Naive thymus-derived CD8-positive, alpha-beta T cell (primary cell): ENCODE results near the gene CORIN. TPM values are rescaled to one million over a fixed set of nuclear protein-coding genes. Genes with fewer than 3 reads are reported as not detected.
"Not testable (repeated sequence)": the region's sequence is repeated elsewhere in the genome, so short reads cannot be mapped to it uniquely, and the experiment has no call there.

Experiments used
- ATAC-seq, 2 donors: fragments of 150-1000 bp; cut with Tn5 transposase in 1 of 2; sonication (Bioruptor Pico), chemical (Tn5 transposase) in 1 of 2; 1 replicate in 1 of 2; 2 replicates in 1 of 2; pipeline ENCODE4 v1.10.0; 2021; ENCODE audit warnings: mild to moderate bottlenecking in 2 of 2, moderate library complexity in 2 of 2
- POLR2A ChIA-PET: fragments of 350-600 bp; sonication (Branson Sonifier 250); formaldehyde crosslinking; loops from one replicate; lab custom pipeline; 2021; ENCODE audit warnings: antibody characterized with exemption; lab: Charles Lee
- DNase-seq, 10 donors: peaks; one replicate each; pipeline versions ENCODE4 v3.0.0 to v3.0.0-alpha.2; 2020 to 2022
- H3K27ac Mint-ChIP-seq, 10 donors: one replicate each; pipeline ENCODE4 v1.8.0; 2020 to 2022; ENCODE audit warnings: mild to moderate bottlenecking in 10 of 10, mixed read lengths in 10 of 10, moderate library complexity in 4 of 10, inconsistent platforms in 1 of 10
- H3K27me3 Mint-ChIP-seq, 5 donors: one replicate each; pipeline ENCODE4 v1.8.0; 2021 to 2022; ENCODE audit warnings: mixed read lengths in 5 of 5
- H3K36me3 Mint-ChIP-seq, 3 donors: one replicate each; pipeline ENCODE4 v1.8.0; 2020 to 2022; ENCODE audit warnings: mixed read lengths in 3 of 3, mild to moderate bottlenecking in 2 of 3, inconsistent platforms in 1 of 3
- H3K4me1 Mint-ChIP-seq, 4 donors: one replicate each; pipeline ENCODE4 v1.8.0; 2021 to 2022; ENCODE audit warnings: mixed read lengths in 4 of 4
- H3K4me3 Mint-ChIP-seq, 10 donors: one replicate each; pipeline ENCODE4 v1.8.0; 2020 to 2022; ENCODE audit warnings: mild to moderate bottlenecking in 10 of 10, mixed read lengths in 10 of 10, moderate library complexity in 6 of 10, inconsistent platforms in 1 of 10
- H3K9me3 Mint-ChIP-seq, 9 donors: one replicate each; pipeline ENCODE4 v1.8.0; 2020 to 2022; ENCODE audit warnings: mixed read lengths in 9 of 9, mild to moderate bottlenecking in 3 of 9, inconsistent platforms in 1 of 9, moderate library complexity in 1 of 9
- polyA plus RNA-seq, 3 donors: library from polyadenylated mRNA; unstranded; fragments of 300-500 nt; fragmentation: Illumina TruSeq; gene quantifications; one replicate each; pipeline ENCODE4 v1.2.3, GENCODE V29; 2021
- total RNA-seq, 8 experiments: library from RNA in 2 of 8; stranded (reverse) in 2 of 8; gene quantifications; one replicate each; pipeline ENCODE4 v1.2.3 and lab custom pipeline; 2021 to 2026

The CORIN gene
- total and polyA plus RNA-seq, 5 experiments from 2014 or later = 0.05 to 0.49 (median 0.31) TPM; not detected in 2

DNA sequence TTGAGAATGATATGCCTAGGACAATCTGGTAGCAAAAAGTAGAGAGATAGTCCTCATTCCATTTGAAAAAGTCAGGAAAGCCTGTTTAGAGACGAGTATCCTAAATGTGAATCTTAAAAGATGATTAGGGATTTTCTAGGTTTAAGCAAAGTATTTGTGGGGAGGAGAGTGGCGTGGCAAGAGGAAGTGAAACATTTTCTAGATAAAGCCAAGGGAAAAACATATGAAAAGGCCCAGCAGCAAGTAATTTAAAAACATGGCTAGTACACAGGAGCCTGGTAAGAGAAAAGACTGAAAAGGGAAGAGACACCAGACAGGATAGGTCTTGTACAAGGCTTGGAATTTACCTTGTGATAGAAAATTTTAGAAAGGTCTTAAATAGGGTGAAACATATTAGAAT, 45.9 kb downstream of the CORIN start:
- H3K36me3 Mint-ChIP-seq = no peaks in the 10 kb centered on the region
- H3K9me3 Mint-ChIP-seq = no peaks in the 10 kb centered on the region
- no peak overlapping the region for H3K27ac Mint-ChIP-seq
- POLR2A ChIA-PET = no interaction called here
- peaks cover 0 to 5% (median 1%) of the 10 kb centered on the region in 5 donors for H3K27me3 Mint-ChIP-seq
- ATAC-seq (no peak), DNase-seq (no peak)
- no peaks in the 10 kb centered on the region for H3K4me1 Mint-ChIP-seq
- no peak overlapping the region for H3K4me3 Mint-ChIP-seq

DNA sequence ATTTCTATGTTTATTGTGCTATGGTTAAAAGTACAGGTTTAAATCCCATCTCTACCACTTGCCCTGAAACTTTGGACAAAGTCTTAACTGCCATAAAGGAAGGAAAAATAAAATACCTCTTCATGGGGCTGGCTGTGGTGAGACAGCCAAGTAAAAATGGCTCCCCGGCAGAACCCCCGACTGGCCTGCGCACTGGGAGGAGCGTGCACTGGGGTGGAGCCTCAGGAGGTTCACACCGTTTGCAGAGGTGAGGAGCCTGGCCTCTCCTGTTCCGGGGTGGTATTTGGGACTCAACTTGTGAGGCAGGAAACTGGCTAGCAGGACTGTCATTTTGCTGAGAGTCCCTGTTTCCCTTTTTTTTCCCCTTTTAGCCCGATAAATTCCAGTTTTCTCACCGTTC, 47.8 kb downstream of the CORIN start:
- H3K4me1 Mint-ChIP-seq = peaks cover 0 to 2% (median 0%) of the 10 kb centered on the region in 4 donors
- DNase-seq (no peak), ATAC-seq (no peak)
- H3K27me3 Mint-ChIP-seq = peaks cover 0 to 6% (median 2%) of the 10 kb centered on the region in 5 donors
- no peaks in the 10 kb centered on the region for H3K9me3 Mint-ChIP-seq
- POLR2A ChIA-PET = no interaction called here
- H3K36me3 Mint-ChIP-seq = no peaks in the 10 kb centered on the region
- no peak overlapping the region for H3K27ac Mint-ChIP-seq
- no peak overlapping the region for H3K4me3 Mint-ChIP-seq

DNA sequence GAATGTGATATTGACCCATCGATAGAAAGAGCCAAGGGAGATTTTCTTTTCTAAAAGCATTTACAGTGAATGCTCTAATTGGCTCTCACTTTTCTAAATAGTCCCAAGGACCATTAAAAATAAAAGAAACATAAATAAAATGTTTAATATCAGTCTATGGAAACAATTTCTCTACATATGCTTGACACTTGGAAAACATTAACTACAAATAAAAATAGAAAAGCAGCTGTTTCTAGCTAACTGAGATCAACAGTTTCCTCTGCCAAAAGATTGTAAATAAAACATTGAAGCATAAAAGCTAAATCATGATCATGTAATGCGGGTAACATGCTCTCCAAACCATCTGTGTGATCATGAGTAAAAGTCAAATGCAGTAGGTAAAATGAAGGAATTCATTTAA, 49.7 kb downstream of the CORIN start:
- POLR2A ChIA-PET = no interaction called here
- Mint-ChIP-seq H3K4me3 (no peak overlapping the region), H3K36me3 (no peaks in the 10 kb centered on the region), H3K4me1 (peaks cover 0 to 2% (median 0%) of the 10 kb centered on the region in 4 donors), H3K9me3 (no peaks in the 10 kb centered on the region), H3K27ac (no peak overlapping the region), H3K27me3 (peaks cover 0 to 6% (median 2%) of the 10 kb centered on the region in 5 donors)
- ATAC-seq = no peak
- no peak for DNase-seq

DNA sequence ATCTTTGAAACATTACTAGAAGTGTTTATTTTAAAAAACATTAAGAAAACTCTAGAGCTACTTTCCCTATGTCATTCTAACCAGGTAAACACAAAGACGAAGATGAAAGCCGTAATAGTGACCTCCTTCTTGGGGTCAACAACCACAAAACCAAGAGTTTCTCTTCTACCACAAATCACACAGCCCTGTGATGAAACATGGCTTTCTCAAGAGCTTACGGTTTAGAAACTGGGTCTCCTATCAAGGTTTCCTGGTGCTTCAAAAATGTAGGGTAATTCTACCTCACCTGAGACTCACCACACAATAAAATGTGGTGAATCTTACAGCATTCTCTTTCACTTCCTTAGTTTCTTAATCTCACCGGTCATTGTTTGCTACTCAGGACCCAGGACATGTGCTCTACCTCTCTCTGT, 50.9 kb downstream of the CORIN start:
- Mint-ChIP-seq H3K27ac (no peak overlapping the region), H3K9me3 (no peaks in the 10 kb centered on the region), H3K4me1 (peaks cover 0 to 2% (median 0%) of the 10 kb centered on the region in 4 donors), H3K27me3 (peaks cover 0 to 6% (median 2%) of the 10 kb centered on the region in 5 donors), H3K36me3 (no peaks in the 10 kb centered on the region), H3K4me3 (no peak overlapping the region)
- DNase-seq (no peak), ATAC-seq (no peak)
- POLR2A ChIA-PET = no interaction called here

DNA sequence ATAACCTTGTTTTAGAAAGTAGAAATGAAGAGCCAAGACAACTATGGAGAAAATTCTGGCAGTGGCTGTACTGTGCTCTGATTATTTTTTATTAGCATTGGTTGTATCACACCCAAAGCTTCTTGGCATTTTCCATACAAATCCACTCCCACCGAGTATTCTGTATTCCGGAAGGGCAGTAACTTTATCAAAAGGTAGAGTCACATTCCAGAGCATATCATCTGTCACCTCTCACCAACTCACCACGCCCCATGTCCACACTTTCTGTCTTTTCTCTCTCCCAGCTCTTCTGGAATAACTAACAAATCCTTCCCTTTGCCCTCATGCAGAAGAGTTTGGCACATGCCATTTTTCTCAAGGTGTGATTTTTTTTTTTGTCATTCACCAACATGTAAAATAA, 52.7 kb downstream of the CORIN start:
- Mint-ChIP-seq H3K27me3 (peaks cover 0 to 9% (median 3%) of the 10 kb centered on the region in 5 donors), H3K4me3 (no peak overlapping the region), H3K4me1 (peaks cover 0 to 2% (median 0%) of the 10 kb centered on the region in 4 donors), H3K36me3 (peaks cover 0 to 3% (median 1%) of the 10 kb centered on the region in 3 donors), H3K27ac (no peak overlapping the region), H3K9me3 (peaks cover 0 to 7% (median 3%) of the 10 kb centered on the region in 9 donors)
- POLR2A ChIA-PET = no interaction called here
- DNase-seq (no peak), ATAC-seq (no peak)

DNA sequence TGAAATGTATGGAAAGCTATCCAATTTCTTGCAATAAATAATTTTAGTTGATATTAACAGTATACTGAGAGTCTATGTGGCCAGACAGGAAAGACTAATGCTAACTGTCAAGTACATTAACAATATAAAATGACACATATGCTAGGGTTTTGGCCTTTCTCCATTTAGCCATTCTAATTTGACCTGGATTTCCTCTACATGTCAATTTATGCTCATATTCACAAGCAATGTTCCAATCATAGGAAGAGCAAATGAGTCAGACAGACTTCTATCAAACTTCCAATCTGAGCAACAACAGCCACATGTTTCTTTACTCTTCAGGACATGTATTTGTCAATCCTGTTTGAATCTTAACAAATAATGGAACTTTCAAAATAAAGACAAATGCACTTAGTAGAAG, 53.6 kb downstream of the CORIN start:
- DNase-seq (no peak), ATAC-seq (no peak)
- H3K4me1 Mint-ChIP-seq = peaks cover 0 to 2% (median 0%) of the 10 kb centered on the region in 4 donors
- H3K27me3 Mint-ChIP-seq = peaks cover 0 to 9% (median 3%) of the 10 kb centered on the region in 5 donors
- no peak overlapping the region for H3K27ac Mint-ChIP-seq
- peaks cover 0 to 8% (median 3%) of the 10 kb centered on the region in 9 donors for H3K9me3 Mint-ChIP-seq
- H3K36me3 Mint-ChIP-seq = peaks cover 0 to 5% (median 1%) of the 10 kb centered on the region in 3 donors
- POLR2A ChIA-PET = no interaction called here
- no peak overlapping the region for H3K4me3 Mint-ChIP-seq

DNA sequence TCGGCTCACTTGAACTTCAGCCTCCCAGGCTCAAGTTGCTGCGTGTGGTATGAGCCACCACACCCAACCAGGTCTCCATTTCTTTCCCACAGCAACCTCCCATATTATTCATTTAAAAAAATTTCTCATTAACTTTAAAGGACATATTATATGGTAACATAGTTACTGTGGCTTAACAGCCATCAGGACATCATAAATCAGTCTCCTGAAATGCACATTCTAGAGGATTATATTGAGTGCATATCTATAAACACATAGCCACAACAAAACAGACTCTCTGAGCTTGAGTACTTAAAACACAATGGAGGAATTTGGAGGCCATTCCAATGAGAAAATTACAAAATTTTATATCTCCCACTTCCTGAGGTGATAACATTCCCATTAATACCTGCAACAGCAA, 61.5 kb downstream of the CORIN start:
- Mint-ChIP-seq H3K27ac (peak overlapping the region in 1 of 10 donors; percentile 18), H3K9me3 (peaks cover 0 to 8% (median 3%) of the 10 kb centered on the region in 9 donors), H3K27me3 (peaks cover 11 to 17% (median 12%) of the 10 kb centered on the region in 5 donors), H3K4me3 (no peak overlapping the region), H3K4me1 (no peaks in the 10 kb centered on the region), H3K36me3 (peaks cover 0 to 5% (median 1%) of the 10 kb centered on the region in 3 donors)
- no peak for ATAC-seq
- DNase-seq = no peak
- POLR2A ChIA-PET = no interaction called here

DNA sequence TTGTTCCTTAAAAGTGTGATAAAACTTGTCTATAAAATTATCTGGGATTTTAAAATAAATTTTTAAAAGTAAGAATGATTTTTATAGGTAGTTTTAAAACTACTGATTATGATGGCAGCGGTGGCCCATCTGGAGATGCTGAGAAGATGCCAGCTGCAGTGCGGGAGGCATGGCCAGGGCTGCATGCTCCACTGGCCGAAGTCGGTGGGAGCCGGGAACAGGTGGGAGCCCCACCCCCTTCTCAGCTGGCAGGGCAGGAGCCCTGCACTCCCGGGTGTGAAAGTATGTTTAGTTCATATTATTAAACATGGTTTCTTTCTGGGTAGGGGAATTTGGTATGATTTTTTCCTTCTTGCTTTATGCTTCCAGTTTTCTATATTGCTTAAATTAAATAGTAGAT, 63.8 kb downstream of the CORIN start:
- Mint-ChIP-seq H3K4me1 (no peaks in the 10 kb centered on the region), H3K4me3 (no peak overlapping the region), H3K27me3 (peaks cover 7 to 17% (median 12%) of the 10 kb centered on the region in 5 donors), H3K9me3 (peaks cover 0 to 4% (median 0%) of the 10 kb centered on the region in 9 donors), H3K36me3 (no peaks in the 10 kb centered on the region), H3K27ac (no peak overlapping the region)
- DNase-seq (no peak), ATAC-seq (no peak)
- POLR2A ChIA-PET = no interaction called here

DNA sequence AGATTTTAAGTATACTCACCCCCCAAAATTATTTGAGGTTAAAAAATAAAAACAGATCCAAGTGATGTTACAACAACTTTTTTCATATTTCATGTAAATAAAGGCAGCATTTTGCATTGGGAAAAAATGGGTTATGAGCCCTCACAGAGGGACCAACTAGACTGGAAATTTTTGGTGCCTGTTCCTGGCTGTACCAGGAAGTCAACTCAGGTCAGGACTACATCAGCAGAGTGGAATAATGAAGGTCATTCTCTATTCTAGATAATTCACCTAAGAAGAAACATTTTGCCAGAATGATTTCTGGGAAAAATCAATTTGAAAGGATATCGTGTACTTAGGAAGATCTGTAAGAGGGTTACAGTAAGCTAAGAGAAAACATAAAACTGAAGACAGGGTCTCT, 66.8 kb downstream of the CORIN start:
- no peak overlapping the region for H3K4me3 Mint-ChIP-seq
- H3K4me1 Mint-ChIP-seq = no peaks in the 10 kb centered on the region
- peaks cover 0 to 4% (median 0%) of the 10 kb centered on the region in 9 donors for H3K9me3 Mint-ChIP-seq
- H3K27me3 Mint-ChIP-seq = peaks cover 0 to 11% (median 2%) of the 10 kb centered on the region in 5 donors
- no peak for DNase-seq
- H3K36me3 Mint-ChIP-seq = no peaks in the 10 kb centered on the region
- no peak for ATAC-seq
- no peak overlapping the region for H3K27ac Mint-ChIP-seq
- POLR2A ChIA-PET = no interaction called here

DNA sequence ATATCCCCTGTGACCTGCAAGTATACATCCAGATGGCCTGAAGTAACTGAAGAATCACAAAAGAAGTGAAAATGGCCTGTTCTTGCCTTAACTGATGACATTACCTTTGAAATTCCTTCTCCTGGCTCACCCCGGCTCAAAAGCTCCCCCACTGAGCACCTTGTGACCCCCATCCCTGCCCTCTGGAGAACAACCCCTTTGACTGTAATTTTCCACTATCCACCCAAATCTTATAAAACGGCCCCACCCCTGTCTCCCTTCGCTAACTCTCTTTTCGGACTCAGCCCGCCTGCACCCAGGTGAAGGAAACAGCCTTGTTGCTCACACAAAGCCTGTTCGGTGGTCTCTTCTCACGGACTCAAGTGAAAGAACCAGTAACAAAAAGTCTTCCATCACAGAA, 69.9 kb downstream of the CORIN start:
- H3K9me3 Mint-ChIP-seq, H3K27ac Mint-ChIP-seq, H3K36me3 Mint-ChIP-seq, POLR2A ChIA-PET, ATAC-seq, H3K4me3 Mint-ChIP-seq, H3K4me1 Mint-ChIP-seq, DNase-seq: not testable (repeated sequence)
- H3K27me3 Mint-ChIP-seq = peaks cover 1 to 19% (median 6%) of the 10 kb centered on the region in 5 donors

DNA sequence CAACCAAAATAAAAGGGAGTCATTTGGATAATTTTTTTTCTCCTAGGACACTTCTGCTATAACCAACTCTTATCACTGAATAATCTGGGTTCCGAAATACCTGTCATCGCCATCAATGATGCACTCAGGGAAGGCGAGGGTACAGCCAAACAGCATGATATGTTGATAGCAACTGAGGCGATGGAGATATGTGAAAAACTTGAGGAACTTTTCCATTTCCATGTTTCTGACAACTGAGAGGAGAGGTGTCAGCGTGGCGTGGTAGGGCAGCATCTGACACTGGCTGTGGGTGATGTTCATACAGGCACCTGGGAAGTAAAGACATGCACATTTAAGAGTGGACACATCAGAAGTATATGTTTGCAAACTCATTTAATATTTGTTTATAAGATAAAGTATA, 74.6 kb downstream of the CORIN start:
- Mint-ChIP-seq H3K4me3 (no peak overlapping the region), H3K27me3 (peaks cover under 1 to 25% (median 10%) of the 10 kb centered on the region in 5 donors), H3K4me1 (no peaks in the 10 kb centered on the region), H3K36me3 (no peaks in the 10 kb centered on the region), H3K27ac (no peak overlapping the region), H3K9me3 (peaks cover 0 to 5% (median 0%) of the 10 kb centered on the region in 9 donors)
- ATAC-seq (no peak), DNase-seq (no peak)
- POLR2A ChIA-PET = no interaction called here

DNA sequence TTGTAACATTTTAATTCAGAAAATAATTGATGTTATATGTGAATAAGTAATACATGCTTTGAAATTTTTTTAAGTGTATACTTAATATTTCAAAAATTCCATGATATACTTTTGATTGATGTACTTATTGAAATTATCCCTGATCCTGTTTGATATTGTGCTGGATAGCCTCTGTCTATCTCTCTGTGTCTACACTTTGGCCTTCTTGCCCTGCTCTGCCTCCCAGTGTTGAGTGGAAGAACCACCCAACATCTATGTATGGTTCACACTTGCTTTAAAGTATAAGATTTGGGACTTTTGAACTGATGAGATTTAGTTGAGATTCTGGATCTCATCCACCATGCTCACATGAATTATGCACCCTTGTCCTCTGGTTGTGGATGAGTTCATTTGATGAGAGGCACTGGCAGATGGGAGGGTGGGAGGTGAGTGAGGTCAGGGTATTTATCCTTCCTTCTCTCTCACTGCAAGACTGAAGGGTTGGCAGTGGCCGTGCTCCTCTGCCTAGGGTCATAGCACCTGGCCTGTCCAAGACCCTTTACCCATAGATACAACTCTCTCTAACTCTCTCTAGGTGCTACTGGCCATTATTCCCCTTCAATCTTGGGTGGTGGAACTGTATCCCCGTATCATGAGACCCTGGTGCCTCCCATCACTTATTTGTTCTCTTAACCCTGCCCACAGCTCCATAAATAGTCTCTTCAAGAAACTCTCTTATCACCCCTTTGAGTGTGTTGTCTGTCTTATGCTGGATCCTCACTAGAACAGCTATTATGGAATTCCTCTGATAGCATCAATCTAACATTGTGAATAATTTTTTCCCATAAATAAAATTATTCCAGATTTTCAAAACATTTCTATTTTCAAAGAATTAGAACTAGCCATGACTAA, 75.2 kb downstream of the CORIN start:
- no peak for ATAC-seq
- peaks cover 0 to 25% (median 10%) of the 10 kb centered on the region in 5 donors for H3K27me3 Mint-ChIP-seq

DNA sequence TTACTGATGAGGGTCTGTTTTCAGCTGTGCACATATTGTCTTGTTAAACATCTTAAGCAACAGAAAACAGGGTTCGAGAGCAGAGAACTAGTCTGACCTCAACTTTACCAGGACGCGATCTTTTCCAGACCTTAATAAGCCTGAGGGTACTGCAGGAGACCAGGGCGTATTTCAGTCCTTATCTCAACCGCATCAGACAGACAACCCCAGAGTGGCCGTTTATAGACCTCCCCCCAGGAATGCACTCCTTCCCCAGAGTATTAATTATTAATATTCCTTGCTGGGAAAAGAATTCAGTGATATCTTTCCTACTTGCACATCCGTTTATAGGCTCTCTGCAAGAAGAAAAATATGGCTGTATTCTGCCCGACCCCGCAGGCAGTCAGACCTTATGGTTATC, 84.6 kb downstream of the CORIN start:
- H3K27me3 Mint-ChIP-seq = peaks cover 8 to 35% (median 21%) of the 10 kb centered on the region in 5 donors
- H3K27ac Mint-ChIP-seq, DNase-seq, H3K4me3 Mint-ChIP-seq, ATAC-seq, H3K4me1 Mint-ChIP-seq, POLR2A ChIA-PET: not testable (repeated sequence)
- peaks cover 0 to 20% (median 12%) of the 10 kb centered on the region in 9 donors for H3K9me3 Mint-ChIP-seq
- H3K36me3 Mint-ChIP-seq = peaks cover 0 to 16% (median 0%) of the 10 kb centered on the region in 3 donors

More for the DNA sequence above, 75.2 kb downstream of the CORIN start:
- no peak overlapping the region for H3K4me3 Mint-ChIP-seq
- POLR2A ChIA-PET = no interaction called here
- no peak for DNase-seq
- H3K27ac Mint-ChIP-seq = no peak overlapping the region
- no peaks in the 10 kb centered on the region for H3K36me3 Mint-ChIP-seq
- H3K4me1 Mint-ChIP-seq = no peaks in the 10 kb centered on the region
- H3K9me3 Mint-ChIP-seq = peaks cover 0 to 5% (median 0%) of the 10 kb centered on the region in 9 donors
